ENCODE measurements around the gene CYTH1.

CYTH1 gene

DNA sequence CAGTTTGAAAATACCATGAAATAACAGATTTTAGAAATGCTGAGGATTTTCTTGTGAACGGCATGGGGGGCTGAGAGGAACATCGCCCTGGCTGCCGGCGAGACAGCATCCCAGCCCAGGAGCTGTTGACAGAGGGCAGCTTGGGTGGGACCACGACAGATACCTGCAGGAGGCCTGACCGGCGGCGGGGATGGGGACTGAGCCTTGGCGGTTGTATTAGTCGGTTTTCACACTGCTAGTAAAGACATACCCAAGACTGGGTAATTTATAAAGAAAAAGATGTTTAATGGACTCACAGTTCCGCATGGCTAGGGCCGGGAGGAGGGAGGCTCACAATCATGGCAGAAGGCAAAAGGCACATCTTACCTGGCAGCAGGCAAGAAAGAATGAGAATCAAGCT is 122.5 kb downstream of the CYTH1 start:
- Histone ChIP-seq H3K79me2 (ENCODE audit: insufficient read depth, low read length) (no peaks in the 10 kb centered on the region), H3K36me3 (ENCODE audit: insufficient read depth, low read length) (no peaks in the 10 kb centered on the region), H3K27ac (ENCODE audit: low read length) (no peak overlapping the region), H3K4me3 (ENCODE audit: low read depth in 1 of 2, low read length in 2 of 2) (no peak overlapping the region), H3K4me2 (ENCODE audit: insufficient read depth, low read length) (no peak overlapping the region), H3K9ac (ENCODE audit: low read depth, low read length) (no peak overlapping the region), H4K20me1 (ENCODE audit: insufficient read depth, low read length) (no peaks in the 10 kb centered on the region; the same call in 1 of the 2 replicates), H2AFZ (ENCODE audit: low read depth, low read length) (no peak overlapping the region), H3K4me1 (ENCODE audit: insufficient read depth, low read length) (no peaks in the 10 kb centered on the region), H3K9me3 (ENCODE audit: insufficient read depth, low read length, severe bottlenecking) (no peaks in the 10 kb centered on the region), H3K27me3 (ENCODE audit: insufficient read depth, low read length, poor library complexity) (peaks cover under 1% of the 10 kb centered on the region)
- ATAC-seq (ENCODE audit: insufficient read depth, low read depth) (no peak), DNase-seq (no peak)
- TF ChIP-seq EZH2 (IDR thresholded peaks at IDR 0.05; ENCODE audit: borderline replicate concordance, low read depth, low read length, severe bottlenecking) (no peak), CTCF (IDR thresholded peaks at IDR 0.05; ENCODE audit: borderline replicate concordance, extremely low read depth, low read length, poor library complexity, severe bottlenecking) (no peak)

- no peak for TF ChIP-seq EZH2 (IDR thresholded peaks at IDR 0.05; ENCODE audit: borderline replicate concordance, low read depth, low read length, severe bottlenecking)
- no peak for TF ChIP-seq CTCF (IDR thresholded peaks at IDR 0.05; ENCODE audit: borderline replicate concordance, extremely low read depth, low read length, poor library complexity, severe bottlenecking)
- no peaks in the 10 kb centered on the region for H3K4me1 ChIP-seq (ENCODE audit: insufficient read depth, low read length)
- ATAC-seq (ENCODE audit: insufficient read depth, low read depth) (no peak), DNase-seq (no peak)
- H3K9me3 ChIP-seq (ENCODE audit: insufficient read depth, low read length, severe bottlenecking): no peaks in the 10 kb centered on the region
- H3K36me3 ChIP-seq (ENCODE audit: insufficient read depth, low read length): no peaks in the 10 kb centered on the region
- H3K79me2 ChIP-seq (ENCODE audit: insufficient read depth, low read length): no peaks in the 10 kb centered on the region
- H4K20me1 ChIP-seq (ENCODE audit: insufficient read depth, low read length): no peaks in the 10 kb centered on the region
- no peak overlapping the region for H3K27ac ChIP-seq (ENCODE audit: low read length)
- no peak overlapping the region for H3K4me2 ChIP-seq (ENCODE audit: insufficient read depth, low read length)
- no peak overlapping the region for H3K9ac ChIP-seq (ENCODE audit: low read depth, low read length)
- H3K27me3 ChIP-seq (ENCODE audit: insufficient read depth, low read length, poor library complexity): peaks cover 4% of the 10 kb centered on the region
- H3K4me3 ChIP-seq (ENCODE audit: low read depth in 1 of 2, low read length in 2 of 2): no peak overlapping the region
- no peak overlapping the region for H2AFZ ChIP-seq (ENCODE audit: low read depth, low read length)
Observed at GRCh38 chr17:78658281-78658785, 123.7 kb downstream of the CYTH1 start.

- Histone ChIP-seq H3K9me3 (ENCODE audit: insufficient read depth, low read length, severe bottlenecking) (no peaks in the 10 kb centered on the region), H3K27ac (ENCODE audit: low read length) (no peak overlapping the region), H3K27me3 (ENCODE audit: insufficient read depth, low read length, poor library complexity) (peaks cover 5% of the 10 kb centered on the region)
Observed at GRCh38 chr17:78655251-78655940, 126.7 kb downstream of the CYTH1 start.

More at GRCh38 chr17:78655251-78655940, 126.7 kb downstream of the CYTH1 start:
- Histone ChIP-seq H3K36me3 (ENCODE audit: insufficient read depth, low read length) (no peaks in the 10 kb centered on the region), H3K9ac (ENCODE audit: low read depth, low read length) (no peak overlapping the region), H3K4me3 (ENCODE audit: low read depth in 1 of 2, low read length in 2 of 2) (no peak overlapping the region), H3K79me2 (ENCODE audit: insufficient read depth, low read length) (no peaks in the 10 kb centered on the region), H3K4me1 (ENCODE audit: insufficient read depth, low read length) (no peaks in the 10 kb centered on the region), H3K4me2 (ENCODE audit: insufficient read depth, low read length) (no peak overlapping the region), H2AFZ (ENCODE audit: low read depth, low read length) (no peak overlapping the region), H4K20me1 (ENCODE audit: insufficient read depth, low read length) (no peaks in the 10 kb centered on the region)
- DNase-seq (no peak), ATAC-seq (ENCODE audit: insufficient read depth, low read depth) (no peak)
- no peak for TF ChIP-seq CTCF (IDR thresholded peaks at IDR 0.05; ENCODE audit: borderline replicate concordance, extremely low read depth, low read length, poor library complexity, severe bottlenecking)
- no peak for TF ChIP-seq EZH2 (IDR thresholded peaks at IDR 0.05; ENCODE audit: borderline replicate concordance, low read depth, low read length, severe bottlenecking)

All from DND-41 (cell line).